8988T (cell line): ENCODE results near the gene C3orf52.

ENCODE experiments used
- DNase-seq: peaks from one replicate; pipeline ENCODE4 v3.0.0; 2011

C3orf52 gene

GRCh38 chr3:112137781-112138180 lies 51.6 kb downstream of the C3orf52 start:
- no peak for DNase-seq

- no peak for DNase-seq
Measured at GRCh38 chr3:112138219-112138969, 52.2 kb downstream of the C3orf52 start.

GRCh38 chr3:112140584-112140983 lies 54.4 kb downstream of the C3orf52 start:
- DNase-seq: no peak

- DNase-seq: no peak
Measured at GRCh38 chr3:112141293-112141692, 55.1 kb downstream of the C3orf52 start.

GRCh38 chr3:112143251-112143650 lies 57.1 kb downstream of the C3orf52 start:
- no peak for DNase-seq

GRCh38 chr3:112143689-112144088 lies 57.5 kb downstream of the C3orf52 start:
- DNase-seq: no peak

GRCh38 chr3:112149136-112149535 lies 62.9 kb downstream of the C3orf52 start:
- DNase-seq: no peak

GRCh38 chr3:112167758-112168157 lies 81.6 kb downstream of the C3orf52 start:
- DNase-seq: no peak
